Upper lobe of left lung (tissue), 4 donors: ENCODE data around the gene CIRBP.

Source experiments
- CTCF ChIP-seq, 6 experiments: fragments of 450-650 bp in 4 of 6; fragments of 200-600 bp in 2 of 6; sonication (generic) in 2 of 6; IDR thresholded peaks; one replicate each; pipeline ENCODE4 v1.5.1; 2016 to 2019; ENCODE audit warnings: antibody characterized with exemption in 6 of 6
- EP300 ChIP-seq, 4 donors: sonication (generic); formaldehyde crosslinking; IDR thresholded peaks; one replicate each; pipeline ENCODE4 v1.5.1; 2017; ENCODE audit warnings: antibody characterized with exemption in 4 of 4, control low read depth in 2 of 4
- POLR2A ChIP-seq, 4 donors: fragments of 450-650 bp; IDR thresholded peaks; one replicate each; pipeline ENCODE4 v1.5.1; 2016 to 2017; ENCODE audit warnings: antibody characterized with exemption in 4 of 4, mild to moderate bottlenecking in 2 of 4

GRCh38 chr19:1286487-1287353 lies 17.6 kb downstream of the CIRBP start:
- no peak for TF ChIP-seq CTCF (IDR thresholded peaks at IDR 0.05)
- no peak for TF ChIP-seq EP300 (IDR thresholded peaks at IDR 0.05)
- TF ChIP-seq POLR2A (IDR thresholded peaks at IDR 0.05), result no peak
